Mucosa of rectum (tissue), 2 donors: ENCODE results near the gene PSMB4.

Experiments used
- H3K27ac ChIP-seq, 2 donors: one replicate each; pipeline ENCODE4 v1.7.0; 2013; ENCODE audit warnings: inconsistent platforms in 2 of 2, low read depth in 2 of 2, low read length in 2 of 2
- H3K27me3 ChIP-seq, 2 donors: one replicate each; pipeline ENCODE4 v1.7.0; 2013; ENCODE audit warnings: low read length in 2 of 2; ENCODE audit not compliant: control insufficient read depth in 2 of 2, insufficient read depth in 2 of 2
- H3K36me3 ChIP-seq, 2 donors: one replicate each; pipeline ENCODE4 v1.7.0; 2013; ENCODE audit warnings: low read length in 2 of 2; ENCODE audit not compliant: control insufficient read depth in 2 of 2, insufficient read depth in 2 of 2
- H3K4me1 ChIP-seq, 2 donors: one replicate each; pipeline ENCODE4 v1.7.0; 2013; ENCODE audit warnings: low read length in 2 of 2, mild to moderate bottlenecking in 1 of 2; ENCODE audit not compliant: control insufficient read depth in 2 of 2, insufficient read depth in 2 of 2
- H3K4me3 ChIP-seq, 2 donors: one replicate each; pipeline ENCODE4 v1.7.0; 2013; ENCODE audit warnings: low read length in 2 of 2
- H3K9ac ChIP-seq, 2 donors: one replicate each; pipeline ENCODE4 v1.7.0; 2013; ENCODE audit warnings: low read length in 2 of 2, low read depth in 1 of 2, mild to moderate bottlenecking in 1 of 2
- H3K9me3 ChIP-seq, 2 donors: one replicate each; pipeline ENCODE4 v1.7.0; 2013; ENCODE audit warnings: low read length in 2 of 2; ENCODE audit not compliant: control insufficient read depth in 2 of 2
- donor health status: healthy.
- donor health status: Normal muscosa, but diverticular disease.

PSMB4 gene

DNA sequence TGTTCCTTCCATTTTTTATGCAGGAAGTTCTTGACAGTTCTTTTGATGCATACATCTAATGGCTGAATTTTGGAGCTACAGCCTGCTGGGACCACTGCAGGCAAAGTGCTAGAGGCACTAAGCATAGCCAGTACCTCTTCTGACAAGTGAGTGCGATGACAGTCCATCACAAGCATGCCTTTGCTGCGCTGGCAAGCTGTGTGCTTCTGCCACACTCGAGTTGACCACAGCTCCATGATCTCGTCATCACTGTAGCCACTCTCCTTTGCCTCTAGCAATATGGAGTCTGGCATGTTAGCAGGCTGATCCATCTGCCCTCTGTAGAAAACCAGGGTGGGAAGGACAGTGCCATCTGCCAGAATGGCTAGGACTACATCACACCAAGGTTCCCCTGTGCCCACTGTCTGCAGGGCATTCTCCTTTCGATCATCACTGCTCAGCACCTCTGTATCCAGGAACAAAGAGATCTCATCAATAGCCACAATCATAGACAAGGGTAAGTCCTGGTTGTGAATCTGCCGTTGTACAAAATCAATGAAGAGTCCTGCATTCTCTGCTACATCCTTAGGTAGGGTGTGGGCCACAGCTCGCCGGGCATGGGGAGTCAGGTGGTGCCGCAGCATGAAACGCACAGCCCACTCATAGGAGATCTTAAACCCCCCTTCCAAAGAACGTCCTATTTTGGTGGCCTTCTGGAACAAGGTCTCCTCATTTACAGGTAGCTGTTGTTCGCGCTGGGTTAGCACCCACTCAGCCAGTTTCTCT lies 6.0 kb downstream of the PSMB4 start:
- no peaks in the 10 kb centered on the region for H3K9me3 ChIP-seq
- H3K4me3 ChIP-seq, result no peak overlapping the region
- H3K4me1 ChIP-seq, result peaks cover 5% of the 10 kb centered on the region in 2 donors
- no peak overlapping the region for H3K9ac ChIP-seq
- H3K27ac ChIP-seq, result no peak overlapping the region
- peaks cover 80 to 84% of the 10 kb centered on the region in 2 donors for H3K36me3 ChIP-seq
- no peaks in the 10 kb centered on the region for H3K27me3 ChIP-seq

DNA sequence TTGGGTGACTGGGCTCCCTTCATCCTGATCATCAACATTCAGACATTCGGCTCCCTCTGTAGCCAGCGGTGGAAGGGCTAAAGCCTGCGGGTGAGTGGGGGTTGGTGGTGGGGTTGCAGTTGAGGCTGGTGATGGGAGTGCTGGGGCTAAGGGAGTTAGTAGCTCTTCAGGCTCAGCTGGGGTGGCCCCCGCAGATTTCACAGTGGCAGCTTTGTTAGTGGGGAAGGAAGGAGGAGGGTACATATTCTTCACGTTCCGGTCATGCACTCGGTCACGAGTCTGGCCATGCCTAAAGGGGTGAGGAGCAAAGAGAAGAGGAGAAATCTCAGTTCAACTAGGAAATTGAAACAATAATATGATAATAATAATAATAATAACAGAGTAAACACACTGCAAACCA lies 6.8 kb downstream of the PSMB4 start:
- Histone ChIP-seq H3K4me3 (no peak overlapping the region), H3K36me3 (peaks cover 83 to 84% of the 10 kb centered on the region in 2 donors), H3K27ac (no peak overlapping the region)

DNA sequence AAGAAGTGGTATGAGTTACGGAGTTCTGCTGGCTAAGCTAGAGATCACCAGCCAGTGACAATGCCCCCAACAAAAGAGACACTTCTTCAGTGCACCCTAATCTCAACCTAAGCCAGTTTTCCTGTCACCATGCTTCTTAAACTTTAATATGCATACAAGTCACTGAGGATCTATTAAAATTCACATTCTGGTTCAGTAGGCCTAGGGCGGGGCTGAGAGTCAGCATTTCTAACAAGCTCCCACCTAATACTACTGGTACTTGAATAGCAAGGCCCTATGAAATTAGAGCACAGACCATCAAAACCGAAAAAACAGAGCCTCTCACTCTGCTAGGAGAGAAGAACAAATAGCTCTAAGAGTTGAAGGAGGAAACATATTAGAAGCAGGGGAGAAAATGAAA lies 7.9 kb downstream of the PSMB4 start:
- Histone ChIP-seq H3K4me3 (no peak overlapping the region), H3K27ac (no peak overlapping the region), H3K4me1 (no peaks in the 10 kb centered on the region), H3K9me3 (no peaks in the 10 kb centered on the region), H3K9ac (no peak overlapping the region), H3K27me3 (no peaks in the 10 kb centered on the region), H3K36me3 (peaks cover 83% of the 10 kb centered on the region in 2 donors)

More for the DNA sequence above, 6.8 kb downstream of the PSMB4 start:
- Histone ChIP-seq H3K9ac (no peak overlapping the region), H3K9me3 (no peaks in the 10 kb centered on the region), H3K4me1 (no peaks in the 10 kb centered on the region), H3K27me3 (no peaks in the 10 kb centered on the region)

GRCh38 chr1:151408891-151409290 lies 9.5 kb downstream of the PSMB4 start:
- peaks cover 76% of the 10 kb centered on the region in 2 donors for H3K36me3 ChIP-seq
- no peak overlapping the region for H3K9ac ChIP-seq
- H3K27me3 ChIP-seq, result no peaks in the 10 kb centered on the region
- no peaks in the 10 kb centered on the region for H3K4me1 ChIP-seq
- H3K27ac ChIP-seq, result no peak overlapping the region
- H3K9me3 ChIP-seq, result no peaks in the 10 kb centered on the region
- H3K4me3 ChIP-seq, result no peak overlapping the region

- Histone ChIP-seq H3K27me3 (no peaks in the 10 kb centered on the region), H3K4me1 (no peaks in the 10 kb centered on the region), H3K27ac (no peak overlapping the region), H3K9ac (no peak overlapping the region), H3K4me3 (no peak overlapping the region), H3K36me3 (peaks cover 64 to 70% of the 10 kb centered on the region in 2 donors), H3K9me3 (no peaks in the 10 kb centered on the region)
These were observed 12.5 kb downstream of the PSMB4 start for GRCh38 chr1:151411884-151412283.

- Histone ChIP-seq H3K27me3 (no peaks in the 10 kb centered on the region), H3K27ac (no peak overlapping the region), H3K4me3 (no peak overlapping the region), H3K36me3 (peaks cover 30 to 47% of the 10 kb centered on the region in 2 donors), H3K9me3 (no peaks in the 10 kb centered on the region), H3K4me1 (no peaks in the 10 kb centered on the region), H3K9ac (no peak overlapping the region)
These were observed 16.9 kb downstream of the PSMB4 start for GRCh38 chr1:151416231-151416630.

DNA sequence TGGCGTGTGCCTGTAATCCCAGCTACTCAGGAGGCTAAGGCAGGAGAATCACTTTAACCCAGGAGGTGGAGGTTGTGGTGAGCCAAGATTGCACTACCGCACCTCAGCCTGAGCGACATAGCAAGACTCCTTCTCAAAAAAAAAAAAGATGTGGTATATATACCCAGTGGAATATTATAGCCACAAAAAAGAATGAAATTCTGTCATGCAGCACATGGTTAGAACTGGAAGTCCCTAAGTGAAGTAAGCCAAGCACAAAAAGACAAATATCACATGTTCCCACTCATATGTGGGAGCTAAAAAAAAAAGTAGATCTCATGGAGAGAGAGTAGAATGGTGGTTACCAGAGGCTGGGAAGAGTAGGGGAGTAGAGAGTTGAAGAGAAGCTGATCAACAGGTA lies 18.7 kb downstream of the PSMB4 start:
- H3K27ac ChIP-seq, result no peak overlapping the region
- no peak overlapping the region for H3K9ac ChIP-seq
- H3K4me1 ChIP-seq, result no peaks in the 10 kb centered on the region
- no peak overlapping the region for H3K4me3 ChIP-seq
- peaks cover 29 to 50% of the 10 kb centered on the region in 2 donors for H3K36me3 ChIP-seq
- H3K27me3 ChIP-seq, result no peaks in the 10 kb centered on the region
- no peaks in the 10 kb centered on the region for H3K9me3 ChIP-seq

DNA sequence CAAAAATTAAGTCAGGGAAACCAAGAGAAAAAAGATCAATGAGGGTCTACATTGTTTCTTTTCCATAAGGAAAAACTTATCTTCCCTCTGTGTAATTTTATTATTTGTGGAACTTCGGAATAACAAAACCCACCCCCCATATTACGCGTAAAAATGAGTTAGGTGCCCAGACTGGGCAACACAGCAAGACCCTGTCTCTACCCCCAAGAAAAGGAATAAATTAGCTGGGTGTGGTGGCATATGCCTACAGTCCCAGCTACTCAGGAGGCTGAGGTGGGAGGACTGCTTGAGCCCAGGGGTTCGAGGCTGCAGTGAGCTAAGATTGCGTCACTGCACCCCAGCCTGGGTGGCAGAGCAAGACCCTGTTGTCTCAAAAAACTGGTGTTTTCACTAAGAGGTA lies 20.4 kb downstream of the PSMB4 start:
- H3K36me3 ChIP-seq, result peaks cover 36 to 61% of the 10 kb centered on the region in 2 donors
- no peak overlapping the region for H3K27ac ChIP-seq
- no peak overlapping the region for H3K9ac ChIP-seq
- H3K9me3 ChIP-seq, result no peaks in the 10 kb centered on the region
- H3K27me3 ChIP-seq, result no peaks in the 10 kb centered on the region
- no peak overlapping the region for H3K4me3 ChIP-seq
- no peaks in the 10 kb centered on the region for H3K4me1 ChIP-seq

- H3K4me3 ChIP-seq, result no peak overlapping the region
- H3K36me3 ChIP-seq, result peaks cover 61 to 82% of the 10 kb centered on the region in 2 donors
- no peak overlapping the region for H3K9ac ChIP-seq
- H3K27me3 ChIP-seq, result no peaks in the 10 kb centered on the region
- H3K9me3 ChIP-seq, result no peaks in the 10 kb centered on the region
- H3K4me1 ChIP-seq, result no peaks in the 10 kb centered on the region
- no peak overlapping the region for H3K27ac ChIP-seq
These were observed 25.7 kb downstream of the PSMB4 start for GRCh38 chr1:151425103-151425502.

GRCh38 chr1:151428068-151428467 lies 28.7 kb downstream of the PSMB4 start:
- Histone ChIP-seq H3K9ac (no peak overlapping the region), H3K27ac (no peak overlapping the region), H3K27me3 (no peaks in the 10 kb centered on the region), H3K4me1 (no peaks in the 10 kb centered on the region), H3K9me3 (no peaks in the 10 kb centered on the region), H3K4me3 (no peak overlapping the region), H3K36me3 (peaks cover 54 to 64% of the 10 kb centered on the region in 2 donors)
